Erythroblast (primary cell): ENCODE data around the gene TMEM250.

Experiments
- GATA1 ChIP-seq: IDR thresholded peaks from 2 replicates; pipeline ENCODE4 v1.6.1; 2011; ENCODE audit warnings: low read depth, mild to moderate bottlenecking, control low read depth, low read length, moderate library complexity
- POLR2A ChIP-seq: IDR thresholded peaks from 2 replicates; pipeline ENCODE4 v1.6.1; 2011; ENCODE audit warnings: mild to moderate bottlenecking, low read length

- no peak for TF ChIP-seq POLR2A
- no peak for TF ChIP-seq GATA1
Measured at GRCh38 chr9:136088481-136088938, 30.2 kb downstream of the TMEM250 start.
